Measurements from ENCODE around the gene SLC39A11.
"Not testable (repeated sequence)": the region's sequence is repeated elsewhere in the genome, so short reads cannot be mapped to it uniquely, and the experiment has no call there.

SLC39A11 gene

DNA sequence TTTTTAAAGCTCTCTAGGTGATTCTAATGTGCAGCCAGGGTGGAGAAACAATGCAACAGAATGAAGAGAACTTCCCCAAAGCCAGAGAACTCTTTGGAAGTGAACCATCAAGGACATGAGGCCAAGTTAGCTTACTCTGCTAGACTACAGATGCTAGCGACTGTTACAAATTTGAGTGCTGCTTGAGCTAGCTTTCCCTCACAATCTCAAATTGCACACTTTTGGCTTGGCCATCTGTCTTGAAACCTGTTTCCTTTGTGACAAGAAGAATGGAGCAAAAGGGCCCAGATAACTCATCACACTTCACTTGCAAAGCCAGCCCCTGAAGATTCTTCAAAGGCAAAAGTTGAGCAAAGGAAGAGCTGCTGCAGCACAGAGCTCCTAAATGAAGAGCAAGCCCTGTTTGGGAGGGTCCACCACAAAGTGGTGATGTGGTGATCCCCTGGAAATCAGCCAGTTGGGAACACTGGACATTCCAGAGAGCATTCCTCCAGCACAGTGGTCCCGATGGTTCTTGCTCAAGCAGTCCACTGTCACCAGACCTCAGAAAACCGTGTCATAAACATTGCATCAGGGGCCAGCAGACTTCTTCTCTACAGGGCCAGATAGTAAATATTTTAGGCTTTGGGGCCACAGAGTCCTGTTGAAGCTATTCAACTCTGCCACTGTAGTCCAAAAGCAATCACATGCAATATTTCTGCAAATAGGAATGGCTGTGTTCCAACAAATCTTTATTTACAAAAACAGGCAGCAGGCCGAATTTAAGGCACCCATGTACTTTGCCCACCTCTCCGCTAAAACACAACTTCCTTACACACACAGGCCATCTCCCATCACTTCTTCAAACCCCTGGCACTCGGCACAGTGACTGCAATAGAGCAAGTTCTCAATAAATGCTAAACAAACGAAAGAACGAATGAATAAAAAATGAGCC is 21.2 kb downstream of the SLC39A11 start:
- DNase-seq (ENCODE audit: low read depth in 3 of 3), result no peak

DNA sequence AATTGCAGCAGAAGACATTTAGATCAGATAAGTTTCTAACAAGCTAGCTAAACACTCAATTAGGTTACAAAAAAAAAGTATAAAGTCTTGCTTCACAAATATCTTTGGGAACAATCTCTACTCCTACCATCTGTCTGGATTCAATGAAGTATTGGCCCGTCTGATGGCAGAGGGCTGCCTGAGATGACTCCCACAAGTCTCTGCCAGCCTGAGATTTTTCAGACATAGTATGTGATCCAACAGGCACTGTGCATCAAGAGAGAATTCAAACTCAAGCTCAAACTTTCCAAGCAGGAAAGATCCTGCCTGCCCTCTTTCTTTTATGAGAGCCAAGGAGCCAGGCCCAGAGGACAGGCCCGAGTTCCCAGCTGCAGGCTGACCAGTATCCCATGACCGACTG is 22.6 kb downstream of the SLC39A11 start:
- DNase-seq (ENCODE audit: low read depth in 3 of 3), result no peak

GRCh38 chr17:73069164-73069770 is 23.2 kb downstream of the SLC39A11 start:
- no peak for DNase-seq (ENCODE audit: low read depth in 3 of 3)

DNA sequence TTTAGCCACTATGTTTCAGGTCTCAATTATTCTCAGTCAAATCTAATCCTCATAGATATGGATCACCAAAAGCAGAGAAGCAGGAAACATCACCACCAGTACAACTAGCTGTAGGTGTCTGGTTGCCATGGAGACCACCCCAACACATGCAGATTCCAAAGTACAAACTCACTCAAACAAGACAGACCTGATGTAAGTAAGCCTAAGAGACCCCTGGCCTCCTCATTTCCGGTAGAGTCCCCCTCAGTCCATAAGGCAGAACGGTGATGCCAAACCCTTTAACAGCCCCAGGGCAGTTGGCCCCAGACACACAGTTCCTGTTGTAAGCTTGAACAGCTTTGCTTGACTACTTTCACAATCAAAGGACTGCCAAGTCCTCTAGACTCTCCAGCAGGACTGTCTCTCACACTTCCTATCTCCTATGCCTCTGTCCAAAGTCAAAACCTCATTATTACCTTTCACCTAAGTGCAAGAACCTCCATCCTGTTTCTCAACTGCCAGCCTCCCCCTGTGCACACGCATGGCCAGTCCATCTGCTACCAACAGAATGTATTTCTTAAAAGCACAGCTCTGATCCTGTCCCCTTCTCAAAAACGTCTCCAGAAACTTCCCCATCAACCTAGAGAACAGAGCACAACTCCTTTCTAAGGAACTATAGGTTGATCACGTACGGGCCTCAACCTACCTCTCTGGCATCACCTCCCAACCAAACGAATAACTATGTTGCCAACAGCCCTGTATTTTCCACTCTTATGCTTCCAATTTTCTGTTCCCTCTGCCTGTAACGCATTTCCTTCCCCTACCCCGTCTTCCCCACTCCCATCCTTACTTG is 23.9 kb downstream of the SLC39A11 start:
- DNase-seq (ENCODE audit: low read depth in 3 of 3), result no peak

GRCh38 chr17:73067699-73068098 is 24.8 kb downstream of the SLC39A11 start:
- DNase-seq (ENCODE audit: low read depth in 3 of 3), result not testable (repeated sequence)

DNA sequence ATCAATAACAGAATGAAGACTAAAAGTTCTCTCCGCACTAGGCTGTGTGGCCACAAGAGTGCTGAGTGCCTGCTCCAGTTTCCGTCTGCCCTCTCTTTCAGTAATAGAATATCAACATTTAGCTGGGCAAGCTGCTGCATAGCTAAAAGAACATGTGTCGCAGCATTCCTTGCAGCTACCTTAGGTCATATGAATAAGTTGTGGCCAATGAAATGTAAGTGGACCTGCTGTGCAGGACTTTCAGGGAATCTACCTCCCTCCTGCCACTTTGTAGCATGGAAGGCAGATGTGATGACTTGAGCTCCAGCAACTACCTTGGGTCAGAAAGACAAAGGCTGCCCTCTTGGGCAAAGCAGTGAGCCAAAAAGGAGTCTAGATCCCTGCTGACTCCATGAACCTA is 25.4 kb downstream of the SLC39A11 start:
- no peak for DNase-seq (ENCODE audit: low read depth in 3 of 3)

DNA sequence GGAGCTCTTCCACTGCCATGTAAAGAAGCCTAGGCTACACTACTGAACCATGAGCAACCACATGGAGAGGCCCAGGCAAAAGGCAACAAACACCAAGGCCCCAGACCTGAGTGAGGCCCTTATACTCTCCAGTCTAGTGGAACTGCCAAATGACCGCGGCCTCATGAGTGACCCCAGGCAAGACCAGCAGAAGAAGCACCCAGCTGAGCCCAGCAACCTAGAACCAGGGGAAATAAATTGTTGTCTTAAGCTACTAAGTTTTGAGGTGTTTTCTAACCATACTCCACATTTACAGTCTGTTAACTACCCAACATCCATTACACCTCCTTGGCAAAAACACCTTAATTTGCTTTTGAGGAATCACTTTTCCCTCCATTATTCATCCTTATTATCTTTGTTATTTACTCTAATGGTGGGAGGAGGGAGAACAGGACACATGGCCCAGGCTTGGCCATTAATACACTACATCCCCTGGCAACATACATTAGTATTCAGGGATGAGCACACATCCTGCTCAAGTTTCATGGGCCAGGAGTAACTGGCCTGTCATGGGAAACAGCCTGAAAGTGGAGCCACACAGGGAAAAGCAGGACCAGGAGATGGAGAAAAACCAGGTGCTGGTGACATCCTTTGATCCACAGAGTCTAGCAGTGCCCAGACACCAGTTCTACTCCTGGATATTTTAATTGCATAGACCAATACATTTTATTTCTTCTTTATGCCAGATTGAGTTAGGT is 26.2 kb downstream of the SLC39A11 start:
- DNase-seq (ENCODE audit: low read depth in 3 of 3), result no peak

DNA sequence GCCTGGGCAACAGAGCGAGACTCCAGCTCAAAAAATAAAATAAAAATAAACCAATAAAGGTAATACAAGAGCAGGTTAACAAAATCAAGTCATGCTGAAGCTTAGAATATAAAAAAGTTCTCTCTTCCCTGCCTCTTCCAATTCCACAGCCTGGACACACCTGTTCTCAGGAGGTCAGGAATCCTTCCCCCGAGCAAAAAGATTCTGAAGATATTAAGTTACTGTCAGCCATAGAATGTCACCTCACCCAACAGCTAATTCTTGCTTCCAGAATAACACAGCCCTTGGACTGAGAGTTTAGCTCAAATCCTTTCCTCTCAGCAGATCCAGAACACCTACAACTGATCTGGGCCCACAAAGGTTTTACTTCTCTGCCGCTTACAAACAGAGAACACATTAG is 27.1 kb downstream of the SLC39A11 start:
- DNase-seq (ENCODE audit: low read depth in 3 of 3), result no peak

DNA sequence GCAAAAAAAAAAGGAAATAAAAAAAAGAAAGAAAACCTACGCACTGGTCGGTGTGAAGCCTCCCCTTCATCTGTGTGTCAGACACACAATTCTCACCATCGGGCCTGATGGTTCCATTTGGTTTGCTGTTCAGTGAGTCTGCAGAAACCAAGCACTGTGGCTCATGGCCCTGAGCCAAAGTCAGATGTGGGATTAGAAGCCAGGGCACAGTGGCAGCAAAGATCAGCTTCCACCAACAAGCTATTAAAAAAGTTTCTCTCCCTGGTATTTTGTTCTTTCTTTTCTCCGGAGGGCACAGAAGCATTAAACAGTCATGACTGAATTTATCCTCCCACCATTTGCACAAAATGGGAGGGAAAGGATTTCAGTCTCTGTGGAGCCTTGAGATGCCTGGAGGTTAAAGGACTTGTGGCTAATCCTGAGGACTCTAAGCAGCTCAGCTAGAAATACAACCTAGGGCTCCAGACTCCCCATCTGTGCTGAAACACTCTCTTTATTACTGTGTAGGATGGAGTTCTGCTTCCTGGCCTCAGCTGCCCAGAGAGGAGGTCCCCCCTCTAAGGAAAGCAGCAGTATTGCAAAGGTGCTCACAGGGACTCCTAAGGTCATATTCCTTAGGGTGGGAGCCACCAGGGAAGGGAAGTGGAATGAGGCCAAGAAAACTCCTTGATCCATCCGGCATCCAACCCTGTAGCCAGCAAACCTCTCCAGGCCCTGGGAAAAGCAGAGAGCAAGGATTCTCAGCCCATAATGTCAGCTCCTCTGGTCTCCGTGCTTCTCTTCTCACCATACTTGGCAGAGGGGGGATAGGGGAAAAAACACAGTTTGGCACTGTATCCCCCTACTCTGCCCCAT is 28.2 kb downstream of the SLC39A11 start:
- DNase-seq (ENCODE audit: low read depth in 3 of 3), result no peak

- no peak for DNase-seq (ENCODE audit: low read depth in 3 of 3)
Measured at GRCh38 chr17:73062726-73063125, 29.8 kb downstream of the SLC39A11 start.

DNA sequence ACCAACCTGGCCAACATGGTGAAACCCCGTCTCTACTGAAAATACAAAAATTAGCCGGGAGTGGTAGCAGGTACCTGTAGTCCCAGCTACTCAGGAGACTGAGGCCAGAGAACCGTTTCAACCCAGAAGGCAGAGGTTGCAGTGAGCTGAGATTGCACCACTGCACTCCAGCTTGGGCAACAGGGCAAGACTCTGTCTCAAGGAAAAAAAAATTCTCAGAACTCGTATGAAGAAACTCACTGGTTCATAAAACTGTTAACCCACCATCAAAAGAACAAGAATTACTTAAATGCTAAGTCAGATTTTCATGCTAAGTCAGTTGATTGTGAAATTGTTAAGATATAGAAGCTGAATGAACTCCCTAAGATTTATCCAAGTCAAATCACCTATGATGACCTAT is 31.3 kb downstream of the SLC39A11 start:
- DNase-seq (ENCODE audit: low read depth in 3 of 3), result no peak

- DNase-seq (ENCODE audit: low read depth in 3 of 3), result no peak
Measured at GRCh38 chr17:73060721-73061120, 31.8 kb downstream of the SLC39A11 start.

GRCh38 chr17:73059713-73060112 is 32.8 kb downstream of the SLC39A11 start:
- DNase-seq (ENCODE audit: low read depth in 3 of 3), result not testable (repeated sequence)

DNA sequence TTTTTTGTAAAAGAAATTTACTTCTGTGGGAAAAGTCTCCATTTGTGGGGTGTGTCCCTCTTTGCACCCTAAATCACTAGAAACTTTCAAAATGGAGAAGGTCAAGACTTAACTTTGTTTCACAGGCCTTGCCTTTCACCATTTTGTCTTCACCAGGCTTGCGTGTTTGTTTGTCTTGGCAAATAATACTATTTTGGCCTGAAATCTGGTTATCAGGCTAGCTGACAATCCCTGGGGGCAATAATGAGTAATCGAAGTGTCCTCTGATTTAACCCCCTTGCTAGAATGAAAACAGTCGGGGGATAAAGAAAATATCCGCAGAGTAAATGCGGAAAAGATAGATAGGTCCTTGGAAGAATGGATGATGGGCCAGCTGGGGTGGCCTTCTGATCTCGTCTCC is 34.5 kb downstream of the SLC39A11 start:
- no peak for DNase-seq (ENCODE audit: low read depth in 3 of 3)

DNA sequence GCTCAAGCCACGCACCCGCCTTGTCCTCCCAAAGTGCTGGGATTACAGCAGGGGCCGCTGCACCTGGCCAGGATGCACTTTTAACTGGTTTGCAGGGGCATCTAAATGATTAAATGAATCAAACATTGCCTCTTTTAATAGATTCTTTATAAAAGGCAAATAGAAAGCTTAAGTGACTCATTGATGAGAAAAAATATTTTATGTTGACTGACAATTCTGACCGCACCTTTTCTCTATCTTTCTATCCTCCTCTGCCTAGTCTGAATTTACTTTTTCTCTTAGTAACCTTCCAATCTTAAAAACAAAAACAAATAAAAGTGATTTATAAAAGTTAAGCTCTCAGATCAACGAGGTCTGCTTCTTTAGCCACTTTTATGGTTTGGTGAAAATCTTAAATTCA is 35.3 kb downstream of the SLC39A11 start:
- DNase-seq (ENCODE audit: low read depth in 3 of 3), result no peak

- no peak for DNase-seq (ENCODE audit: low read depth in 3 of 3)
Measured at GRCh38 chr17:73052923-73053322, 39.6 kb downstream of the SLC39A11 start.

DNA sequence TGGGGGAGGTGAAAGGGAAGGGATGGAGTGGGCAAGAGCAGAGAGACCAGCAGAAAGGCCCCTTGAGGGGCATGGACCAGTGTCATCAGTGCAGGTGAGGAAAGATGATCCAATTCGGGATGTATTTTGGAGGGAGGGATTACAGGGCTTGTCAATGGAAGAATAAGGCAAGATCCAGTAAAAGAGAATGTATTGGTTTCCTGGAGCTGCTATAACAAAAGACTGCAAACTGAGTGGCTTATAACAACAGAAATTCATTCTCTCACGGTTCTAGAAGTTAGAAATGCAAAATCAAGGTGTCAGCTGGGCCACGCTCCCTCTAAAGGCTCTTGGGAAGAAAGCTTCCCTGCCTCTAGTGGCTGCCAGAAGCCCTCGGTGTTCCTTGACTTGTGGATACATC is 41.7 kb downstream of the SLC39A11 start:
- DNase-seq (ENCODE audit: low read depth in 3 of 3), result no peak

GRCh38 chr17:73048170-73048569 is 44.3 kb downstream of the SLC39A11 start:
- DNase-seq (ENCODE audit: low read depth in 3 of 3), result no peak

DNA sequence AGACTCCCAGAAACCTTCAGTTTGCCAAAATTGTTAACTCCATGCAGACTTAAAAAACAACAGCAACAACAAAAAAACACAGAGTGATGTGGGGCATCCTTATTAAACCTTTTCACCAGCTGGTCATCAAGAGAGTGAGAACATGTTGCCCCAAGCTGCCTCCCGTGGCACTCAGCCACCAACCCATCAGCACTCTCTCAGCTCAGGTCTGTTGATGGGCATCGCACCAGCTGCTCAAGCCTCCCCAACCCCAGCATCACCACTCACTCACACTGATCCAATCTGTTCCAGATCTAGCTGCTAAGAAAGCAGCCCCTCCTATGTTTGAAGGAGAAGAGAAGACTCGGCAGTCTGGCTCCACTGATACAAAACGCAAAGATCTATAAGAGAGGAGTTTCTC is 46.8 kb downstream of the SLC39A11 start:
- no peak for DNase-seq (ENCODE audit: low read depth in 3 of 3)

GRCh38 chr17:73043686-73044581 is 48.6 kb downstream of the SLC39A11 start:
- no peak for DNase-seq (ENCODE audit: low read depth in 3 of 3)
